ENCODE data around the gene SCAMP2.

DNA sequence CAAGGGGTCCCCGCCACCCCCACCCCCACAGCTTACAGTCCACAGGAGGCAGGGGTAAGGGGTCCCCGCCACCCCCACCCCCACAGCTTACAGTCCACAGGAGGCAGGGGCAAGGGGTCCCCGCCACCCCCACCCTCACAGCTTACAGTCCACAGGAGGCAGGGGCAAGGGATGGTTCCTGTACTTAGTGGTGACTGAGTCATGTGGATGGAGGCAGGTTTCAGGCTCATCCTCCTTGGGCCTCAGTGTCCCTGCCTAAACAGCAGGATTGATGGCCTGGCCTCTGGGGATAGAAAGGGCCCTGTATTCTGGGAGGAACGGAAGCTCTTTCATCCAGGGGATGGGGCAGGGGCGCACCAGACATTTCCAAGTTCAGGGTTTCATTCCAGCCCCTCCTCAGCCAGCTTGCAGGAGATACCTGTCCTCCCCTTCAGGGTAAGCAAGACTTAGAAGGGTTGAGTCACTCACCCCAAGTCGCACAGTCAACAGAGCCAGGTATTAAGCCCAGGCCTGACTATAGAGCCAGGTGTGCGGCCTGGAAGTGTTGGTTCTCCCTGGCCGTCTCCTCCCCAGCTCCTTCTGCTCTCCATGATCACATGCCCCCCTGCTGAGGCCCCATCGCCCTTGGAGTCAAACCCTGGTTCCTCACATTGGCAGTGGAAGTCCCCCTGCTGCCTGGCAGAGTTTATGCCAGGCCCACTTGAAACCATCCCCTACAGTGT, 78.8 kb downstream of the SCAMP2 start:
- TF ChIP-seq ZFP3 (CRISPR knock-in tag; IDR thresholded peaks at IDR 0.05), result no peak
- no peak for TF ChIP-seq SNAI2 (CRISPR knock-in tag; IDR thresholded peaks at IDR 0.05)
- TF ChIP-seq, protein P1, sequence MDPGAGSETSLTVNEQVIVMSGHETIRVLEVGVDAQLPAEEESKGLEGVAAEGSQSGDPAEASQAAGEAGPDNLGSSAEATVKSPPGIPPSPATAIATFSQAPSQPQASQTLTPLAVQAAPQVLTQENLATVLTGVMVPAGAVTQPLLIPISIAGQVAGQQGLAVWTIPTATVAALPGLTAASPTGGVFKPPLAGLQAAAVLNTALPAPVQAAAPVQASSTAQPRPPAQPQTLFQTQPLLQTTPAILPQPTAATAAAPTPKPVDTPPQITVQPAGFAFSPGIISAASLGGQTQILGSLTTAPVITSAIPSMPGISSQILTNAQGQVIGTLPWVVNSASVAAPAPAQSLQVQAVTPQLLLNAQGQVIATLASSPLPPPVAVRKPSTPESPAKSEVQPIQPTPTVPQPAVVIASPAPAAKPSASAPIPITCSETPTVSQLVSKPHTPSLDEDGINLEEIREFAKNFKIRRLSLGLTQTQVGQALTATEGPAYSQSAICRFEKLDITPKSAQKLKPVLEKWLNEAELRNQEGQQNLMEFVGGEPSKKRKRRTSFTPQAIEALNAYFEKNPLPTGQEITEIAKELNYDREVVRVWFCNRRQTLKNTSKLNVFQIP (CRISPR knock-in tag; IDR thresholded peaks at IDR 0.05; ENCODE audit: borderline replicate concordance, low read depth), result no peak
- TF ChIP-seq TOX (CRISPR knock-in tag; IDR thresholded peaks at IDR 0.05; ENCODE audit: borderline replicate concordance), result no peak
- TF ChIP-seq, protein P2, sequence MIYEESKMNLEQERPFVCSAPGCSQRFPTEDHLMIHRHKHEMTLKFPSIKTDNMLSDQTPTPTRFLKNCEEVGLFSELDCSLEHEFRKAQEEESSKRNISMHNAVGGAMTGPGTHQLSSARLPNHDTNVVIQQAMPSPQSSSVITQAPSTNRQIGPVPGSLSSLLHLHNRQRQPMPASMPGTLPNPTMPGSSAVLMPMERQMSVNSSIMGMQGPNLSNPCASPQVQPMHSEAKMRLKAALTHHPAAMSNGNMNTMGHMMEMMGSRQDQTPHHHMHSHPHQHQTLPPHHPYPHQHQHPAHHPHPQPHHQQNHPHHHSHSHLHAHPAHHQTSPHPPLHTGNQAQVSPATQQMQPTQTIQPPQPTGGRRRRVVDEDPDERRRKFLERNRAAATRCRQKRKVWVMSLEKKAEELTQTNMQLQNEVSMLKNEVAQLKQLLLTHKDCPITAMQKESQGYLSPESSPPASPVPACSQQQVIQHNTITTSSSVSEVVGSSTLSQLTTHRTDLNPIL (CRISPR knock-in tag; IDR thresholded peaks at IDR 0.05; ENCODE audit: low read depth), result no peak
- no peak for TF ChIP-seq ARNTL (CRISPR knock-in tag; IDR thresholded peaks at IDR 0.05; ENCODE audit: borderline replicate concordance, low read depth)
- no peak for TF ChIP-seq GLIS3 (CRISPR knock-in tag; IDR thresholded peaks at IDR 0.05)
- TF ChIP-seq ZNF70 (CRISPR knock-in tag; IDR thresholded peaks at IDR 0.05), result no peak
- TF ChIP-seq, protein P3, sequence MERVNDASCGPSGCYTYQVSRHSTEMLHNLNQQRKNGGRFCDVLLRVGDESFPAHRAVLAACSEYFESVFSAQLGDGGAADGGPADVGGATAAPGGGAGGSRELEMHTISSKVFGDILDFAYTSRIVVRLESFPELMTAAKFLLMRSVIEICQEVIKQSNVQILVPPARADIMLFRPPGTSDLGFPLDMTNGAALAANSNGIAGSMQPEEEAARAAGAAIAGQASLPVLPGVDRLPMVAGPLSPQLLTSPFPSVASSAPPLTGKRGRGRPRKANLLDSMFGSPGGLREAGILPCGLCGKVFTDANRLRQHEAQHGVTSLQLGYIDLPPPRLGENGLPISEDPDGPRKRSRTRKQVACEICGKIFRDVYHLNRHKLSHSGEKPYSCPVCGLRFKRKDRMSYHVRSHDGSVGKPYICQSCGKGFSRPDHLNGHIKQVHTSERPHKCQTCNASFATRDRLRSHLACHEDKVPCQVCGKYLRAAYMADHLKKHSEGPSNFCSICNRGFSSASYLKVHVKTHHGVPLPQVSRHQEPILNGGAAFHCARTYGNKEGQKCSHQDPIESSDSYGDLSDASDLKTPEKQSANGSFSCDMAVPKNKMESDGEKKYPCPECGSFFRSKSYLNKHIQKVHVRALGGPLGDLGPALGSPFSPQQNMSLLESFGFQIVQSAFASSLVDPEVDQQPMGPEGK (CRISPR knock-in tag; IDR thresholded peaks at IDR 0.05; ENCODE audit: borderline replicate concordance), result no peak
- TF ChIP-seq CSDC2 (CRISPR knock-in tag; IDR thresholded peaks at IDR 0.05), result no peak

Measured in SK-N-SH treated with all-trans-retinoic acid at 6 μM for 48 hours (cell line).